Measurements from ENCODE around the gene ADRM1. TPM values are rescaled to one million over a fixed set of nuclear protein-coding genes. Genes with fewer than 3 reads are reported as not detected.

ADRM1 gene
- total and polyA plus RNA-seq, 10 of the 15 experiments (the other 5 are each of a cell fraction or from before 2014, with no cell fraction given) = 3.4 to 213 (median 95.9) TPM

DNA sequence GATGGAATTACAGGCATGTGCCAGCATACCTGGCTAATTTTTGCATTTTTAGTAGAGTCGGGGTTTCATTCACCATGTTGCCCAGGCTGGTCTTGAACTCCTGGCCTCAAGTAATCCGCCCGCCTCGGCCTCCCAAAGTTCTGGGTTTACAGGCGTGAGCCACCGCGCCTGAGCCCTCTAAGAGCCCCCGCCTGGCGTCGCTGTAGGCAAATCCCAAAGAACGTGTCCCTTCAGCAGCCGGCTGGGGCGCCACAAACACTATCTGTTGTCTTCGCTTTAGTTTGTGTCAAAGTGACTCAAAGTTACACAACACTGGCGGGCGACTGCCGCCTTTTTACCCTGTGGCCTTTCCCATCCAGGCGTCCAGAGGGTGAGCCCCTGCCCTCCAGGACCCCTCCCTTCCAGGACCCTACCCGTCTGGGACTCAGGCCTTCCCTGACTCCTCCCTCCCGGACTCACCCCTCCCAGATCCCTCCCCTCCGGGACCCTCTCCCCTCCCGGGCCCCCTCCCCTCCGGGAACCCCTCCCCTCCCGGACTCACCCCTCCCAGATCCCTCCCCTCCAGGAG is 940 bp upstream of the ADRM1 start (continued):
- TF ChIP-seq NKRF (conservative IDR thresholded peaks at IDR 0.05) (peak; percentile 72), CHD4 (IDR thresholded peaks at IDR 0.05) (no peak), MEF2B (IDR thresholded peaks at IDR 0.05; ENCODE audit: partially characterized antibody, poor library complexity, severe bottlenecking) (peak; percentile 42), EZH2 (IDR thresholded peaks at IDR 0.05; ENCODE audit: borderline replicate concordance, control insufficient read depth, low read depth, low read length) (no peak), NFYA (IDR thresholded peaks at IDR 0.05; ENCODE audit: borderline replicate concordance, low read depth, low read length) (no peak), RAD21 (IDR thresholded peaks at IDR 0.05; ENCODE audit: insufficient read depth, low read depth, low read length) (peak; percentile 75), SRF (IDR thresholded peaks at IDR 0.05; ENCODE audit: low read depth in 2 of 2, low read length in 2 of 2) (no peak), LARP7 (IDR thresholded peaks at IDR 0.05) (no peak), PBX3 (IDR thresholded peaks at IDR 0.05; ENCODE audit: insufficient replicate concordance, low read depth, low read length) (no peak), KAT2A (conservative IDR thresholded peaks at IDR 0.05; ENCODE audit: control insufficient read depth, low read depth, low read length) (no peak), ELK1 (IDR thresholded peaks at IDR 0.05; ENCODE audit: low read depth, low read length) (no peak), IKZF1 (conservative IDR thresholded peaks at IDR 0.05) (peak; percentile 46), SUZ12 (IDR thresholded peaks at IDR 0.05; ENCODE audit: unreplicated experiment) (no peak), YBX1 (IDR thresholded peaks at IDR 0.05) (no peak), SKIL (IDR thresholded peaks at IDR 0.05; ENCODE audit: low read depth, poor library complexity, severe bottlenecking) (no peak), TAF1 (IDR thresholded peaks at IDR 0.05; ENCODE audit: borderline replicate concordance, low read depth, low read length) (peak; percentile 37; the same call in 1 of the 2 replicates), ATF2 (IDR thresholded peaks at IDR 0.05; ENCODE audit: low read length) (no peak), ASH2L (IDR thresholded peaks at IDR 0.05; ENCODE audit: borderline replicate concordance, low read depth) (no peak), SREBF2 (IDR thresholded peaks at IDR 0.05; ENCODE audit: low read length) (no peak), MEF2A (IDR thresholded peaks at IDR 0.05; ENCODE audit: insufficient read depth, low read depth, low read length) (no peak)
- TF ChIP-seq, protein P1, sequence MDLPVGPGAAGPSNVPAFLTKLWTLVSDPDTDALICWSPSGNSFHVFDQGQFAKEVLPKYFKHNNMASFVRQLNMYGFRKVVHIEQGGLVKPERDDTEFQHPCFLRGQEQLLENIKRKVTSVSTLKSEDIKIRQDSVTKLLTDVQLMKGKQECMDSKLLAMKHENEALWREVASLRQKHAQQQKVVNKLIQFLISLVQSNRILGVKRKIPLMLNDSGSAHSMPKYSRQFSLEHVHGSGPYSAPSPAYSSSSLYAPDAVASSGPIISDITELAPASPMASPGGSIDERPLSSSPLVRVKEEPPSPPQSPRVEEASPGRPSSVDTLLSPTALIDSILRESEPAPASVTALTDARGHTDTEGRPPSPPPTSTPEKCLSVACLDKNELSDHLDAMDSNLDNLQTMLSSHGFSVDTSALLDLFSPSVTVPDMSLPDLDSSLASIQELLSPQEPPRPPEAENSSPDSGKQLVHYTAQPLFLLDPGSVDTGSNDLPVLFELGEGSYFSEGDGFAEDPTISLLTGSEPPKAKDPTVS (IDR thresholded peaks at IDR 0.05; ENCODE audit: low read depth, low read length) = no peak
